GM20431 (cell line): Measurements from ENCODE around the gene KIAA0825.

Experiments used
- in situ Hi-C: fragments of 300-500 bp; cut with MseI, MboI; formaldehyde crosslinking; loops from one replicate; pipeline ENCODE4 v1.15.0; 2020; ENCODE audit warnings: low sequenced_read_pairs; ENCODE audit not compliant: unreplicated experiment

The KIAA0825 gene

GRCh38 chr5:94517490-94518488 lies 100.6 kb downstream of the KIAA0825 start:
- in situ Hi-C loops: loop anchor here (25.0 kb wide), 1 partner anchor 220 kb away; no protein-coding TSS in a partner anchor

- in situ Hi-C loops: loop anchor here (25.0 kb wide), 1 partner anchor 221 kb away; no protein-coding TSS in a partner anchor
Measured at GRCh38 chr5:94516148-94516547, 102.3 kb downstream of the KIAA0825 start.

- in situ Hi-C loops: loop anchor here (25.0 kb wide), 1 partner anchor 229 kb away; no protein-coding TSS in a partner anchor
Measured at GRCh38 chr5:94508461-94509148, 109.8 kb downstream of the KIAA0825 start.

- in situ Hi-C loops: loop anchor here (25.0 kb wide), 1 partner anchor 232 kb away; no protein-coding TSS in a partner anchor
Measured at GRCh38 chr5:94505327-94506068, 112.9 kb downstream of the KIAA0825 start.

GRCh38 chr5:94503677-94504076 lies 114.7 kb downstream of the KIAA0825 start:
- in situ Hi-C loops: loop anchor here (25.0 kb wide), 1 partner anchor 234 kb away; no protein-coding TSS in a partner anchor

- in situ Hi-C loops: loop anchor here (25.0 kb wide), 1 partner anchor 236 kb away; no protein-coding TSS in a partner anchor
Measured at GRCh38 chr5:94501365-94501764, 117.0 kb downstream of the KIAA0825 start.

GRCh38 chr5:94499806-94500205 lies 118.6 kb downstream of the KIAA0825 start:
- in situ Hi-C loops: loop anchor here (25.0 kb wide), 1 partner anchor 237 kb away; no protein-coding TSS in a partner anchor

- in situ Hi-C loops: no loop called here
Measured at GRCh38 chr5:94498199-94498598, 120.2 kb downstream of the KIAA0825 start.

GRCh38 chr5:94485067-94485466 lies 133.3 kb downstream of the KIAA0825 start:
- in situ Hi-C loops: no loop called here

- in situ Hi-C loops: no loop called here
Measured at GRCh38 chr5:94481059-94481458, 137.3 kb downstream of the KIAA0825 start.

GRCh38 chr5:94480486-94480885 lies 137.9 kb downstream of the KIAA0825 start:
- in situ Hi-C loops: no loop called here

GRCh38 chr5:94473936-94474335 lies 144.5 kb downstream of the KIAA0825 start:
- in situ Hi-C loops: no loop called here

GRCh38 chr5:94471521-94471920 lies 146.9 kb downstream of the KIAA0825 start:
- in situ Hi-C loops: no loop called here

GRCh38 chr5:94470802-94471201 lies 147.6 kb downstream of the KIAA0825 start:
- in situ Hi-C loops: no loop called here

GRCh38 chr5:94469894-94470329 lies 148.5 kb downstream of the KIAA0825 start:
- in situ Hi-C loops: no loop called here

GRCh38 chr5:94467954-94468930 lies 150.2 kb downstream of the KIAA0825 start:
- in situ Hi-C loops: no loop called here

- in situ Hi-C loops: no loop called here
Measured at GRCh38 chr5:94467346-94467953, 151.0 kb downstream of the KIAA0825 start.

- in situ Hi-C loops: no loop called here
Measured at GRCh38 chr5:94463739-94464138, 154.7 kb downstream of the KIAA0825 start.
